ENCODE results near the gene GGPS1. TPM values are rescaled to one million over a fixed set of nuclear protein-coding genes. Genes with fewer than 3 reads are reported as not detected.

The GGPS1 gene
- total and polyA plus RNA-seq, 2 donors (not counting 1 experiment from before 2014, with no cell fraction given) = 13.4 to 46.8 TPM

DNA sequence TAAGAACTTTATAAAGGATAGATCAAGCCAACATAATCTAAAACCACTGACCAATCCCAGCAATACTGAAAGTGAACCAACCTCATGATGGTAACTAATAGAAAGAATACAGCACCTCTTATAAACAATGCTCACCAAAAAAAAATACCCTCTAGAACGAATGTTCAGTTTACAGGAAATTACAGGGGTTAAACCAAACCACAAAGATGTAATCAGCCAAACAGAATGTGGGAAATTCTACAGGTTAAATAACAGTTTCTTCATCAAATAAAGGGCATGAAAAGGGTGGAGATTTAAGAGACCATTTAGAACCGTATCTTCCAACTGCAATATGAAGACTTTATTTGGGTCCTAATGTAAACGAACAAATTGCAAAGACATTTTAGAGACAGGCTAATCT, 30.8 kb upstream of the GGPS1 start:
- H3K4me2 ChIP-seq (replicated peaks; ENCODE audit: low read depth, low read length, poor library complexity, severe bottlenecking) = peak overlapping the region; percentile 7
- H3K9ac ChIP-seq (ENCODE audit: low read length) = no peak overlapping the region
- Mint-ChIP-seq H3K27me3 (no peaks in the 10 kb centered on the region), H3K27ac (no peak overlapping the region), H3K9me3 (ENCODE audit: insufficient read depth) (no peaks in the 10 kb centered on the region), H3K4me3 (peak overlapping the region; percentile 40), H3K4me1 (peaks cover 55% of the 10 kb centered on the region)
- no peak overlapping the region for H2AFZ ChIP-seq (ENCODE audit: insufficient read depth, low read depth, low read length, poor library complexity, severe bottlenecking)
- no peak overlapping the region for H3K27ac ChIP-seq (ENCODE audit: low read length in 2 of 2)
- DNase-seq (no peak), ATAC-seq (ENCODE audit: low read depth) (no peak)
- no peak overlapping the region for H3K4me3 ChIP-seq (ENCODE audit: control extremely low read depth in 1 of 5, extremely low read depth in 1 of 5, insufficient read depth in 1 of 5, low read depth in 2 of 5, low read length in 4 of 5)
- H4K20me1 ChIP-seq (ENCODE audit: control insufficient read depth, insufficient read depth, low read length, poor library complexity, severe bottlenecking) = peaks cover 93% of the 10 kb centered on the region
- CTCF ChIA-PET = no interaction called here
- H3K79me2 ChIP-seq (ENCODE audit: control insufficient read depth, insufficient read depth, low read length) = peaks cover 95% of the 10 kb centered on the region
- intact Hi-C loops (cut with micrococcal nuclease) = no loop called here
- H3K4me1 ChIP-seq (ENCODE audit: control insufficient read depth in 2 of 2, insufficient read depth in 2 of 2, low read length in 2 of 2) = peaks cover 31 to 37% of the 10 kb centered on the region in 2 donors
- H3K27me3 ChIP-seq (replicated peaks in 1 of 4; ENCODE audit: control extremely low read depth in 1 of 4, control insufficient read depth in 3 of 4, insufficient read depth in 4 of 4, low read length in 3 of 4) = no peaks in the 10 kb centered on the region
- no CpG with 5 or more reads among the region's 3 CpGs for WGBS (ENCODE audit: insufficient coverage)
- H3K9me3 ChIP-seq (ENCODE audit: control extremely low read depth in 1 of 3, control insufficient read depth in 2 of 3, insufficient read depth in 1 of 3, low read length in 2 of 3) = peaks cover 2 to 5% (median 5%) of the 10 kb centered on the region in 3 donors
- TF ChIP-seq, protein P1, sequence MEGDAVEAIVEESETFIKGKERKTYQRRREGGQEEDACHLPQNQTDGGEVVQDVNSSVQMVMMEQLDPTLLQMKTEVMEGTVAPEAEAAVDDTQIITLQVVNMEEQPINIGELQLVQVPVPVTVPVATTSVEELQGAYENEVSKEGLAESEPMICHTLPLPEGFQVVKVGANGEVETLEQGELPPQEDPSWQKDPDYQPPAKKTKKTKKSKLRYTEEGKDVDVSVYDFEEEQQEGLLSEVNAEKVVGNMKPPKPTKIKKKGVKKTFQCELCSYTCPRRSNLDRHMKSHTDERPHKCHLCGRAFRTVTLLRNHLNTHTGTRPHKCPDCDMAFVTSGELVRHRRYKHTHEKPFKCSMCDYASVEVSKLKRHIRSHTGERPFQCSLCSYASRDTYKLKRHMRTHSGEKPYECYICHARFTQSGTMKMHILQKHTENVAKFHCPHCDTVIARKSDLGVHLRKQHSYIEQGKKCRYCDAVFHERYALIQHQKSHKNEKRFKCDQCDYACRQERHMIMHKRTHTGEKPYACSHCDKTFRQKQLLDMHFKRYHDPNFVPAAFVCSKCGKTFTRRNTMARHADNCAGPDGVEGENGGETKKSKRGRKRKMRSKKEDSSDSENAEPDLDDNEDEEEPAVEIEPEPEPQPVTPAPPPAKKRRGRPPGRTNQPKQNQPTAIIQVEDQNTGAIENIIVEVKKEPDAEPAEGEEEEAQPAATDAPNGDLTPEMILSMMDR (IDR thresholded peaks at IDR 0.05) = no peak
- TF ChIP-seq EZH2 (IDR thresholded peaks at IDR 0.05; ENCODE audit: borderline replicate concordance, insufficient read depth, low read depth, low read length, poor library complexity, severe bottlenecking) = no peak
- POLR2A ChIA-PET = no interaction called here
- peaks cover 0 to 1% of the 10 kb centered on the region in 2 experiments for H3K36me3 ChIP-seq (replicated peaks in 1 of 2; ENCODE audit: control extremely low read depth in 1 of 2, control insufficient read depth in 1 of 2, extremely low read depth in 1 of 2, insufficient read depth in 2 of 2, low read length in 1 of 2)

GRCh38 chr1:235298758-235299157, 29.6 kb upstream of the GGPS1 start:
- 40% methylated on average over 1 of the region's 2 CpGs for WGBS (ENCODE audit: insufficient coverage)
- no peaks in the 10 kb centered on the region for H3K27me3 ChIP-seq (replicated peaks in 1 of 4; ENCODE audit: control extremely low read depth in 1 of 4, control insufficient read depth in 3 of 4, insufficient read depth in 4 of 4, low read length in 3 of 4)
- Mint-ChIP-seq H3K27me3 (no peaks in the 10 kb centered on the region), H3K4me3 (peak overlapping the region; percentile 5), H3K4me1 (peaks cover 56% of the 10 kb centered on the region), H3K27ac (no peak overlapping the region), H3K9me3 (ENCODE audit: insufficient read depth) (no peaks in the 10 kb centered on the region)
- CTCF ChIA-PET = interaction anchor here (1.3 kb wide), 1 partner anchor 118 kb away, joined by 3 read pairs; no protein-coding TSS in a partner anchor
- no peak overlapping the region for H3K4me3 ChIP-seq (ENCODE audit: control extremely low read depth in 1 of 5, extremely low read depth in 1 of 5, insufficient read depth in 1 of 5, low read depth in 2 of 5, low read length in 4 of 5)
- no peak overlapping the region for H2AFZ ChIP-seq (ENCODE audit: insufficient read depth, low read depth, low read length, poor library complexity, severe bottlenecking)
- peaks cover 31 to 34% of the 10 kb centered on the region in 2 donors for H3K4me1 ChIP-seq (ENCODE audit: control insufficient read depth in 2 of 2, insufficient read depth in 2 of 2, low read length in 2 of 2)
- H3K79me2 ChIP-seq (ENCODE audit: control insufficient read depth, insufficient read depth, low read length) = peaks cover 95% of the 10 kb centered on the region
- POLR2A ChIA-PET = no interaction called here
- no peak overlapping the region for H3K27ac ChIP-seq (ENCODE audit: low read length in 2 of 2)
- intact Hi-C loops (cut with micrococcal nuclease) = no loop called here
- no peak for DNase-seq
- peaks cover 2 to 5% (median 5%) of the 10 kb centered on the region in 3 donors for H3K9me3 ChIP-seq (ENCODE audit: control extremely low read depth in 1 of 3, control insufficient read depth in 2 of 3, insufficient read depth in 1 of 3, low read length in 2 of 3)
- TF ChIP-seq, protein P1 (IDR thresholded peaks at IDR 0.05) = no peak
- no peak for TF ChIP-seq EZH2 (IDR thresholded peaks at IDR 0.05; ENCODE audit: borderline replicate concordance, insufficient read depth, low read depth, low read length, poor library complexity, severe bottlenecking)
- peaks cover 93% of the 10 kb centered on the region for H4K20me1 ChIP-seq (ENCODE audit: control insufficient read depth, insufficient read depth, low read length, poor library complexity, severe bottlenecking)
- peaks cover 0 to 1% of the 10 kb centered on the region in 2 experiments for H3K36me3 ChIP-seq (replicated peaks in 1 of 2; ENCODE audit: control extremely low read depth in 1 of 2, control insufficient read depth in 1 of 2, extremely low read depth in 1 of 2, insufficient read depth in 2 of 2, low read length in 1 of 2)
- no peak overlapping the region for H3K4me2 ChIP-seq (replicated peaks; ENCODE audit: low read depth, low read length, poor library complexity, severe bottlenecking)
- ATAC-seq (ENCODE audit: low read depth) = no peak
- H3K9ac ChIP-seq (ENCODE audit: low read length) = no peak overlapping the region

Measured in B cell (primary cell).